ENCODE data around the gene RNF14. TPM values are rescaled to one million over a fixed set of nuclear protein-coding genes. Genes with fewer than 3 reads are reported as not detected.
"Not testable (repeated sequence)": the region's sequence is repeated elsewhere in the genome, so short reads cannot be mapped to it uniquely, and the experiment has no call there.

RNF14 gene
- total RNA-seq, 2 experiments from 2014 or later, result 22.2 to 26.0 TPM

DNA sequence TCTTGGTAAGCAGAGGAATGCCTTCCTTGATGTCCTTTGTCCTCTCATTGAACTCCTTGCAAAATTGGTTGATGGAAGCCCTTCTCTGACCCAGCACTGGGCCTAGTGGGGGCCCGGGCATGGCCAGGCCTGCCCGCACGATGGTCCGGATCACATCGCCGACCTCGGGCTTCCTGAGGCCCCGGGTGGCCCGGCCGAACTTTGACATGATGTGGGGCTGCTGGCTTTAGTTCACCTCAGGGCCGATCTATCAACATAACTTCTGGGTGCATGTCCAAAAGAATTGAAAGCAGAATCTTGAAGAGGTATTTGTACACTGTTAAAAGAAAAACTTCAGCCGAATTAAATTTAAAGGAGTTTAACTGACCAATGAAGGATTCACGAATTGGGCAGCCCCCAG, 68.0 kb downstream of the RNF14 start:
- DNase-seq (no peak), ATAC-seq (no peak)
- POLR2A ChIA-PET, result no interaction called here
- Mint-ChIP-seq H3K9me3 (ENCODE audit: insufficient read depth) (no peaks in the 10 kb centered on the region), H3K27me3 (ENCODE audit: low read depth) (no peaks in the 10 kb centered on the region), H3K4me3 (no peak overlapping the region), H3K4me1 (ENCODE audit: low read depth) (peaks cover 19% of the 10 kb centered on the region), H3K27ac (no peak overlapping the region), H3K36me3 (ENCODE audit: low read depth) (peaks cover 9% of the 10 kb centered on the region)
- CTCF ChIA-PET, result no interaction called here

DNA sequence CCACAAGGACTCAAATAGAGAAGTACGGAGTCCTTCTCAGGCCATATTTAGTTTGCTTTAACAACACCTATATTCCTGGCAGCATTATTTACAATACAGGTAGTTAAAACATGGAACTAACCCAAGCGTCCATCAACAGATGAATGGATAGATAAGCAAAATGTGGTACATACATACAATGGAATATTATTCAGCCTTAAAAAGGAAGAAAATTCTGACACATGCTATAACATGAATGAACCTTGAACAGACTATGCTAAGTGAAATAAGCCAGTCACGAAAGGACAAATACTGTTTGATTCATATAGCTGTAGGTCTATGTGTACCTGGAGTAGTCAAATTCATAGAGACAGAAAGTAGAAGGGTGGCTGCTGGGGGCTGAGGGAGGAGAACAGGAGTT, 68.7 kb downstream of the RNF14 start:
- H3K9me3 Mint-ChIP-seq (ENCODE audit: insufficient read depth); CTCF ChIA-PET; DNase-seq; ATAC-seq; H3K27ac Mint-ChIP-seq; H3K36me3 Mint-ChIP-seq (ENCODE audit: low read depth); H3K4me3 Mint-ChIP-seq; POLR2A ChIA-PET; H3K27me3 Mint-ChIP-seq (ENCODE audit: low read depth): not testable (repeated sequence)
- peaks cover 19% of the 10 kb centered on the region for H3K4me1 Mint-ChIP-seq (ENCODE audit: low read depth)

DNA sequence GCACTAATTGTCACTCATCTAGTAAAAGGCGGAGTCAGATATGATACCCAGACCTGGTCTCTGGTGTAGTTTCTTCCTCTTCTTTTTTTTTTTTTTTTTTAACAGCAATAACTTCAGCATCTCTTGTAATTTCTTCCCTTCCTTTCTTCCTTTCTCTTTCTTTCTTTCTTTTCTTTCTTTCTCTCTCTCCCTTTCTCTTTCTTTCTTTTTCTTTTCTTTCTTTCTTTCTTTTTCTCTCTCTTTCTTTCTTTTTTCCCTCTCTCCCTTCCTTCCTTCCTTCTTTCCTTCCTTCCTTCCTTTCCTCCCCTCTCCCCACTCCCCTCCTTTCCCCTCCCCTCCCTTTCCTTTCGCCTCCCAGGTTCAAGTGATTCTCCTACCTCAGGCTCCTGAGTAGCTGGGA, 69.8 kb downstream of the RNF14 start:
- ChIA-PET CTCF (no interaction called here), POLR2A (no interaction called here)
- no peak overlapping the region for H3K27ac Mint-ChIP-seq
- H3K27me3 Mint-ChIP-seq (ENCODE audit: low read depth), result no peaks in the 10 kb centered on the region
- H3K9me3 Mint-ChIP-seq (ENCODE audit: insufficient read depth), result no peaks in the 10 kb centered on the region
- H3K4me1 Mint-ChIP-seq (ENCODE audit: low read depth), result peaks cover 16% of the 10 kb centered on the region
- peaks cover 7% of the 10 kb centered on the region for H3K36me3 Mint-ChIP-seq (ENCODE audit: low read depth)
- DNase-seq, result no peak
- no peak for ATAC-seq
- no peak overlapping the region for H3K4me3 Mint-ChIP-seq

Other genes with a start within 250 kb of the RNF14 start
- gene PCDH1, start 90.7 kb upstream of the RNF14 start, total RNA-seq, result not detected
- gene DELE1, start 45.2 kb upstream of the RNF14 start, total RNA-seq, result 10 to 100 TPM; 65.7 to 65.8 TPM
- gene PCDH12, start 10.9 kb upstream of the RNF14 start, total RNA-seq, result under 1 TPM; 0.26 to 0.29 TPM
- gene GNPDA1, start 43.9 kb downstream of the RNF14 start, total RNA-seq, result 10 to 100 TPM; 34.9 to 41.0 TPM
- 10 to 100 TPM; 47.2 TPM for gene NDFIP1, start 139.7 kb downstream of the RNF14 start, total RNA-seq